ENCODE measurements around the gene USP21. TPM values are rescaled to one million over a fixed set of nuclear protein-coding genes. Genes with fewer than 3 reads are reported as not detected.

The USP21 gene
- total and polyA plus RNA-seq, 3 donors from 2014 or later = 45.6 to 51.2 (median 49.5) TPM

GRCh38 chr1:161215076-161215475 lies 55.8 kb downstream of the USP21 start, which contains the start of gene FCER1G:
TSS of gene FCER1G (plus strand) at chr1:161215295. CDS start at chr1:161215322, 27 bp downstream.
- no peak within 1 kb of the TSS for H3K27ac ChIP-seq
- no peaks in the 10 kb centered on the region for H3K9me3 ChIP-seq
- H3K4me3 ChIP-seq = no peak within 1 kb of the TSS
- H3K27me3 ChIP-seq = no peaks in the 10 kb centered on the region
- 74 to 83% methylated on average over 10 of the region's 10 CpGs for WGBS, 2 donors
- intact Hi-C loops (cut with DNase I; ENCODE audit: low total_unique reads) = loop anchor here (10.0 kb wide), 1 partner anchor 170 kb away; no protein-coding TSS in a partner anchor
- no peak for DNase-seq
- H3K4me1 ChIP-seq = no peaks in the 10 kb centered on the region
- TF ChIP-seq CTCF (IDR thresholded peaks at IDR 0.05) = no peak
- no peak for TF ChIP-seq POLR2A (IDR thresholded peaks at IDR 0.05)
- H3K36me3 ChIP-seq (ENCODE audit: low read depth, missing control alignments) = no peaks in the 10 kb centered on the region

Small RNA genes within 50 kb of the gene (small RNA-seq; reads per million reads assigned to genes)
- 0 reads per million in 2 donors for gene RF01225

Other genes with a start within 250 kb of the USP21 start
- gene ITLN2, start 204.7 kb upstream of the USP21 start, total RNA-seq = 1 to 10 TPM in 1 of 2 donors, not detected in 1; 6.4 TPM
- 1.5 TPM for gene ITLN2, start 204.7 kb upstream of the USP21 start, polyA plus RNA-seq (ENCODE audit: insufficient read depth, low read depth, low replicate concordance)
- 10 to 100 TPM; 34.5 to 38.3 TPM for gene F11R, start 138.3 kb upstream of the USP21 start, total RNA-seq
- 54.0 TPM for gene F11R, start 138.3 kb upstream of the USP21 start, polyA plus RNA-seq (ENCODE audit: insufficient read depth, low read depth, low replicate concordance)
- 100 to 1,000 TPM; 100 to 103 TPM for gene TSTD1, start 120.5 kb upstream of the USP21 start, total RNA-seq
- gene TSTD1, start 120.5 kb upstream of the USP21 start, polyA plus RNA-seq (ENCODE audit: insufficient read depth, low read depth, low replicate concordance) = 52.2 TPM
- gene USF1, start 113.5 kb upstream of the USP21 start, total RNA-seq = 10 to 100 TPM; 50.8 to 61.9 TPM
- 38.8 TPM for gene USF1, start 113.5 kb upstream of the USP21 start, polyA plus RNA-seq (ENCODE audit: insufficient read depth, low read depth, low replicate concordance)
- 1 to 10 TPM in 1 of 2 donors, under 1 TPM in 1; 0.79 to 1.6 TPM for gene ARHGAP30, start 89.6 kb upstream of the USP21 start, total RNA-seq
- gene ARHGAP30, start 89.6 kb upstream of the USP21 start, polyA plus RNA-seq (ENCODE audit: insufficient read depth, low read depth, low replicate concordance) = 5.4 TPM
- 1 to 10 TPM in 1 of 2 donors, under 1 TPM in 1; 0.63 to 1.2 TPM for gene NECTIN4, start 69.9 kb upstream of the USP21 start, total RNA-seq
- 1.3 TPM for gene NECTIN4, start 69.9 kb upstream of the USP21 start, polyA plus RNA-seq (ENCODE audit: insufficient read depth, low read depth, low replicate concordance)
- gene KLHDC9, start 61.1 kb upstream of the USP21 start, total RNA-seq = 10 to 100 TPM; 55.8 to 57.2 TPM
- gene KLHDC9, start 61.1 kb upstream of the USP21 start, polyA plus RNA-seq (ENCODE audit: insufficient read depth, low read depth, low replicate concordance) = 144 TPM
- 10 to 100 TPM; 76.8 to 88.6 TPM for gene PFDN2, start 41.5 kb upstream of the USP21 start, total RNA-seq
- 96.3 TPM for gene PFDN2, start 41.5 kb upstream of the USP21 start, polyA plus RNA-seq (ENCODE audit: insufficient read depth, low read depth, low replicate concordance)
- gene NIT1, start 41.4 kb upstream of the USP21 start, total RNA-seq = 10 to 100 TPM; 44.8 to 51.1 TPM
- 51.1 TPM for gene NIT1, start 41.4 kb upstream of the USP21 start, polyA plus RNA-seq (ENCODE audit: insufficient read depth, low read depth, low replicate concordance)
- 10 to 100 TPM; 53.8 to 54.0 TPM for gene DEDD, start 26.8 kb upstream of the USP21 start, total RNA-seq
- 92.7 TPM for gene DEDD, start 26.8 kb upstream of the USP21 start, polyA plus RNA-seq (ENCODE audit: insufficient read depth, low read depth, low replicate concordance)
- 10 to 100 TPM; 36.9 to 68.3 TPM for gene UFC1, start 5.5 kb upstream of the USP21 start, total RNA-seq
- 129 TPM for gene UFC1, start 5.5 kb upstream of the USP21 start, polyA plus RNA-seq (ENCODE audit: insufficient read depth, low read depth, low replicate concordance)
- 10 to 100 TPM; 19.5 to 24.8 TPM for gene PPOX, start 6.9 kb downstream of the USP21 start, total RNA-seq
- gene PPOX, start 6.9 kb downstream of the USP21 start, polyA plus RNA-seq (ENCODE audit: insufficient read depth, low read depth, low replicate concordance) = 20.5 TPM
- gene B4GALT3, start 18.0 kb downstream of the USP21 start, total RNA-seq = 10 to 100 TPM; 46.3 to 62.2 TPM
- 56.2 TPM for gene B4GALT3, start 18.0 kb downstream of the USP21 start, polyA plus RNA-seq (ENCODE audit: insufficient read depth, low read depth, low replicate concordance)
- 1 to 10 TPM; 2.4 to 3.2 TPM for gene ADAMTS4, start 39.6 kb downstream of the USP21 start, total RNA-seq
- gene ADAMTS4, start 39.6 kb downstream of the USP21 start, polyA plus RNA-seq (ENCODE audit: insufficient read depth, low read depth, low replicate concordance) = 2.7 TPM
- gene NDUFS2, start 42.9 kb downstream of the USP21 start, total RNA-seq = 100 to 1,000 TPM; 117 to 129 TPM
- gene NDUFS2, start 42.9 kb downstream of the USP21 start, polyA plus RNA-seq (ENCODE audit: insufficient read depth, low read depth, low replicate concordance) = 82.9 TPM
- 10 to 100 TPM in 1 of 2 donors, 1 to 10 TPM in 1; 2.1 to 13.3 TPM for gene FCER1G, start 55.8 kb downstream of the USP21 start, total RNA-seq
- 60.9 TPM for gene FCER1G, start 55.8 kb downstream of the USP21 start, polyA plus RNA-seq (ENCODE audit: insufficient read depth, low read depth, low replicate concordance)
- not detected for gene APOA2, start 64.1 kb downstream of the USP21 start, total RNA-seq
- 1.6 TPM for gene APOA2, start 64.1 kb downstream of the USP21 start, polyA plus RNA-seq (ENCODE audit: insufficient read depth, low read depth, low replicate concordance)
- 1 to 10 TPM; 4.7 to 6.0 TPM for gene TOMM40L, start 66.6 kb downstream of the USP21 start, total RNA-seq
- gene TOMM40L, start 66.6 kb downstream of the USP21 start, polyA plus RNA-seq (ENCODE audit: insufficient read depth, low read depth, low replicate concordance) = 7.5 TPM
- gene NR1I3, start 78.7 kb downstream of the USP21 start, total RNA-seq = under 1 TPM; 0.31 to 0.68 TPM
- gene NR1I3, start 78.7 kb downstream of the USP21 start, polyA plus RNA-seq (ENCODE audit: insufficient read depth, low read depth, low replicate concordance) = 0.57 TPM
- gene PCP4L1, start 99.2 kb downstream of the USP21 start, total RNA-seq = 1 to 10 TPM in 1 of 2 donors, under 1 TPM in 1; 0.79 to 3.0 TPM
- gene PCP4L1, start 99.2 kb downstream of the USP21 start, polyA plus RNA-seq (ENCODE audit: insufficient read depth, low read depth, low replicate concordance) = 4.3 TPM
- gene MPZ, start 150.5 kb downstream of the USP21 start, total RNA-seq = 1 to 10 TPM; 2.3 to 4.2 TPM
- gene MPZ, start 150.5 kb downstream of the USP21 start, polyA plus RNA-seq (ENCODE audit: insufficient read depth, low read depth, low replicate concordance) = 4.7 TPM
- 10 to 100 TPM; 55.3 to 84.2 TPM for gene SDHC, start 154.9 kb downstream of the USP21 start, total RNA-seq
- gene SDHC, start 154.9 kb downstream of the USP21 start, polyA plus RNA-seq (ENCODE audit: insufficient read depth, low read depth, low replicate concordance) = 188 TPM
- gene CFAP126, start 208.4 kb downstream of the USP21 start, total RNA-seq = 10 to 100 TPM in 1 of 2 donors, 1 to 10 TPM in 1; 3.8 to 13.9 TPM
- gene CFAP126, start 208.4 kb downstream of the USP21 start, polyA plus RNA-seq (ENCODE audit: insufficient read depth, low read depth, low replicate concordance) = 45.4 TPM